Measurements from ENCODE around the gene SPAG5. TPM values are rescaled to one million over a fixed set of nuclear protein-coding genes. Genes with fewer than 3 reads are reported as not detected.
"Not testable (repeated sequence)": the region's sequence is repeated elsewhere in the genome, so short reads cannot be mapped to it uniquely, and the experiment has no call there.

Gene SPAG5
- total and polyA plus RNA-seq, 2 experiments from 2014 or later = 27.0 to 52.7 TPM

DNA sequence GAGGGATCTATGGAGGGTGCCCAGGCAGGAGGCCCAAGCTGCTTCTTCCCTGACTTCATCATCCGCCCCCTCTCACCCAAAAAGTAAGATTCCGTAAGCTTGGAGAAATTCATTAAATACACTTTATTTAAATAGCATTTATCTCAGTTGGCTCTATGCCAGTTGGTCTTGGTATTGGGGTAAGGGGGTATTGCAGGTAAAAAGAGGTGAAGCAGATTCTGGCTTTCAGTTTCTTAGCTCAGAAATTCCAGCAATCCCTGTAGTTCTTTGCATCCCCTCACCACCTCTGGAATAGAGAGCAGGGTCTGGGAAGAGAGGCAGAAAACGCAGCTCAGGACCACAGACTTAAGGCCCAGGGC, 21.4 kb downstream of the SPAG5 start:
- Histone ChIP-seq H3K36me3 (peaks cover 10% of the 10 kb centered on the region), H3K27ac (no peak overlapping the region), H3K9me3 (ENCODE audit: low read depth) (no peaks in the 10 kb centered on the region), H3K4me1 (ENCODE audit: low read depth) (peaks cover 10% of the 10 kb centered on the region), H3K4me3 (no peak overlapping the region), H3K27me3 (no peaks in the 10 kb centered on the region)
- TF ChIP-seq CTCF (IDR thresholded peaks at IDR 0.05; ENCODE audit: low read depth, low read length) = no peak
- DNase-seq (ENCODE audit: low read depth in 1 of 2, low spot score in 1 of 2) = no peak

DNA sequence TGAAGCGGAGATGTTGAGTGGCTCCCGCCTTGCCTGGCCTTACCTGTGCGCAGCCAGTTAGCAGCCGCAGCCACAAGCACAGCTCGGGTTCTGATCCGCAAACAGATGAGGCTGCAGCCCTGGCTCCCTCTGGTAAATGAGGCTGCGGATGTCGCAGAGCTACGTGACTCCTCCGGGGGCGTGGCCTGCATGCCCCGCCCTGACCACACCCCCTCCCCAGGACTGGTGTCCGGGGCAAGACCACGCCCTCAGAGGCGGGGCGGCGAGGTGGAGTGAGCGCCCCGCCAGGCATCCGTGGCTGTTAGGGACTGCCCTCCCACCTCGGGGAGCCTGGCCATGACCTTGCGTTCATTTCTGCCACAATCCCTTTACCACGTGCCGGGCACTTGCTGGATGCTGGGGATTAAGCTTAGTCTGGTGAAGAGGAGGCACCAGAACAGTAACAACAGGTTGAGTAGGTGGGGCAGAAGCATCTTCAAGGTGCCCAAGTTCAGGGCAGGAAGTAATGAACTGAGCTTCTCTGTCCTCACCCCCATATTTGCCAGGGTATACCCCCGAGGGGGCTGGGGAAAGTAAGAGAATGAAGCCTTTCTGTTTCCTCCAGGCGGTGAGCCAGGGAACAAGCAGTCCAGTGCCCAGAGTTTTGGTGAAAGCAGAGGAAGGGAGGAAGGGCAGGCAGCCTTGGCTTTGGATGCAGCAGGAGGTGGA, 21.9 kb downstream of the SPAG5 start, which contains the start of gene ALDOC:
Gene ALDOC (minus strand): TSS at position 138 of the 708 bp plus-strand sequence. CDS start 1,363 bp downstream, outside the sequence.
- Histone ChIP-seq H3K4me1 (ENCODE audit: low read depth) (peaks cover 12% of the 10 kb centered on the region), H3K27ac (peak within 1 kb of the TSS; percentile 2), H3K36me3 (peaks cover 7% of the 10 kb centered on the region), H3K4me3 (peak within 1 kb of the TSS; percentile 18), H3K9me3 (ENCODE audit: low read depth) (no peaks in the 10 kb centered on the region), H3K27me3 (no peaks in the 10 kb centered on the region)
- TF ChIP-seq CTCF (IDR thresholded peaks at IDR 0.05; ENCODE audit: low read depth, low read length) = no peak
- peak; percentile 95 to 97 for DNase-seq (ENCODE audit: low read depth in 1 of 2, low spot score in 1 of 2)

DNA sequence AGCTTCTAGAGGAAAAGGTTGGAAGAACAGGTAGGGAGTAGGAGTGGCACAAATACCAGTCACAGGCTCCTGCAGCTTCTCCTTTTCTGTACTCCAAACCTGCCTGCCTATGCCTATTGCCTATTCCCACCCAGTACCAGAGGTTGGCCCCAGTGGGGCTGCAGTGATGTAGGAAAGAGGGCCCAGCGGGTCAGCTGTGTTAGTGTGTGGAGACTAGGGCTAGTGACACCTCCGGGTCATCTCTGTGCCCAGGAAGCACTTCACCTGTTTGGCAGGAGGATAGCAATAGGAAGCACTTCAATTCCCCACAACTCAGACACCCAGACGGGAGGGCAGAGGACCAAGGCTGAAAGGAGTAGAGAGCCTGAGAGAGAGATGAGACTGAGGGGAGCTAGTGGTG, 22.8 kb downstream of the SPAG5 start:
- H3K27ac ChIP-seq; DNase-seq (ENCODE audit: low read depth in 1 of 2, low spot score in 1 of 2); H3K36me3 ChIP-seq; H3K27me3 ChIP-seq; H3K9me3 ChIP-seq (ENCODE audit: low read depth): not testable (repeated sequence)
- H3K4me1 ChIP-seq (ENCODE audit: low read depth) = peaks cover 14% of the 10 kb centered on the region
- H3K4me3 ChIP-seq = peak overlapping the region; percentile 18

DNA sequence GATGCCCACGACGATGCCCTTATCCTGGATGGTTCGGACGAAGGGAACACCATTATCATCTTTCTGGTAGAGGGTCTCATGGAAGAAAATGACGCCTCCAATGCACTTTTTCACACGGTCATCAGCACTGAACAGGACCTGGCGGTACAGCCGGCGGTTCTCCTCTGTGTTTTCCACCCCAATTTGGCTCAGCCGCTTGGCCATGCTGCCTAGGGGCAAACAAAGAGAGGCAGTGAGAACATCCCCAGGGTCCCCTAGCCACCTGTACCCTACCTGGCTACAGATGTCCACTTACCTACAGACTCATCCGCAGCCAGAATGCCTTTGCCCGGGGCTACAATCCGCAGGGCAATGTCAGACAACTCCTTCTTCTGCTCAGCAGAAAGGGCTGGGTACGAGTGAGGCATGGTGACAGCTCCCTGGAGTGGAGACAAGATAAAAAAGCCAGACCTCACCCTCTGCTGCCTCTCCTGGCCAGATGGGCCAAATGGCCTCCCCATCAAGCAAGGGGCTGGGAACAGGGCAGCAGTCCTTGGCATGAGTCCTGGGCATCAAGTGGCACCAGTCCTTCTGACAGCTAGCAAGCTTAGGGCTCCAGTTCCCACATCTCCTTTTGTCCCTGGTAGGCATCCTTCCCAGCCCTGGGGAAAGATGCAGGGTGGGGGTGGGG, 23.6 kb downstream of the SPAG5 start:
- no peak overlapping the region for H3K4me3 ChIP-seq
- DNase-seq (ENCODE audit: low read depth in 1 of 2, low spot score in 1 of 2) = no peak
- peaks cover 7% of the 10 kb centered on the region for H3K36me3 ChIP-seq
- H3K4me1 ChIP-seq (ENCODE audit: low read depth) = peaks cover 17% of the 10 kb centered on the region
- no peaks in the 10 kb centered on the region for H3K27me3 ChIP-seq
- H3K27ac ChIP-seq = no peak overlapping the region
- TF ChIP-seq CTCF (IDR thresholded peaks at IDR 0.05; ENCODE audit: low read depth, low read length) = no peak
- no peaks in the 10 kb centered on the region for H3K9me3 ChIP-seq (ENCODE audit: low read depth)

- Histone ChIP-seq H3K27ac (no peak overlapping the region), H3K4me3 (no peak overlapping the region), H3K36me3 (peaks cover 7% of the 10 kb centered on the region), H3K9me3 (ENCODE audit: low read depth) (no peaks in the 10 kb centered on the region), H3K27me3 (no peaks in the 10 kb centered on the region), H3K4me1 (ENCODE audit: low read depth) (peaks cover 23% of the 10 kb centered on the region)
- no peak for DNase-seq (ENCODE audit: low read depth in 1 of 2, low spot score in 1 of 2)
- TF ChIP-seq CTCF (IDR thresholded peaks at IDR 0.05; ENCODE audit: low read depth, low read length) = no peak
Observed at GRCh38 chr17:28574526-28574925, 24.3 kb downstream of the SPAG5 start.

GRCh38 chr17:28573966-28574480, 24.8 kb downstream of the SPAG5 start:
- Histone ChIP-seq H3K27me3 (no peaks in the 10 kb centered on the region), H3K36me3 (peaks cover 5% of the 10 kb centered on the region), H3K4me1 (ENCODE audit: low read depth) (peaks cover 23% of the 10 kb centered on the region), H3K4me3 (no peak overlapping the region), H3K9me3 (ENCODE audit: low read depth) (no peaks in the 10 kb centered on the region), H3K27ac (no peak overlapping the region)
- DNase-seq (ENCODE audit: low read depth in 1 of 2, low spot score in 1 of 2) = no peak
- no peak for TF ChIP-seq CTCF (IDR thresholded peaks at IDR 0.05; ENCODE audit: low read depth, low read length)
